CD14-positive monocyte (primary cell): ENCODE results near the gene GRAMD2B. TPM values are rescaled to one million over a fixed set of nuclear protein-coding genes. Genes with fewer than 3 reads are reported as not detected.

Source experiments
- DNase-seq, 3 donors: peaks; one replicate each; pipeline ENCODE4 v3.0.0-alpha.2; 2011 to 2022
- H2AFZ ChIP-seq: 2 replicates; pipeline ENCODE4 v1.6.0; 2012; ENCODE audit warnings: mild to moderate bottlenecking, low read depth, low read length, inconsistent platforms; ENCODE audit not compliant: insufficient read depth, poor library complexity, severe bottlenecking
- H3K27ac ChIP-seq, 2 donors: 1 replicate in 1 of 2; 2 replicates in 1 of 2; pipeline ENCODE4 v1.5.1; 2012 to 2013; ENCODE audit warnings: low read length in 2 of 2, control low read depth in 1 of 2, inconsistent platforms in 1 of 2, low read depth in 1 of 2, mild to moderate bottlenecking in 1 of 2
- H3K27me3 ChIP-seq, 2 donors: one replicate each; pipeline versions ENCODE4 v1.6.0 to v1.6.1; 2011 to 2013; ENCODE audit warnings: low read length in 2 of 2; ENCODE audit not compliant: control insufficient read depth in 2 of 2, insufficient read depth in 2 of 2
- H3K36me3 ChIP-seq, 2 donors: replicated peaks in 1 of 2; 1 replicate in 1 of 2; 2 replicates in 1 of 2; pipeline versions ENCODE4 v1.5.1 to v1.6.1; 2012 to 2013; ENCODE audit warnings: low read length in 2 of 2, control low read depth in 1 of 2, inconsistent platforms in 1 of 2, mild to moderate bottlenecking in 1 of 2; ENCODE audit not compliant: insufficient read depth in 2 of 2, control insufficient read depth in 1 of 2
- H3K4me1 ChIP-seq, 2 donors: 1 replicate in 1 of 2; 2 replicates in 1 of 2; pipeline versions ENCODE4 v1.5.1 to v1.6.1; 2012 to 2013; ENCODE audit warnings: low read length in 2 of 2, control low read depth in 1 of 2, inconsistent platforms in 1 of 2, mild to moderate bottlenecking in 1 of 2, moderate library complexity in 1 of 2; ENCODE audit not compliant: insufficient read depth in 2 of 2, control insufficient read depth in 1 of 2
- H3K4me2 ChIP-seq: replicated peaks from 2 replicates; pipeline ENCODE3; 2012; ENCODE audit warnings: low read length, moderate library complexity, mild to moderate bottlenecking; ENCODE audit not compliant: poor library complexity, severe bottlenecking; ENCODE audit errors: extremely low read depth
- H3K4me3 ChIP-seq, 3 experiments: fragments of 200-600 bp in 1 of 3; sonication (generic) in 1 of 3; replicated peaks in 1 of 3; 1 replicate in 2 of 3; 2 replicates in 1 of 3; pipeline ENCODE4 v1.5.1; 2011 to 2013; ENCODE audit warnings: low read length in 3 of 3, mild to moderate bottlenecking in 3 of 3, control low read depth in 2 of 3, low read depth in 2 of 3, inconsistent platforms in 1 of 3, moderate library complexity in 1 of 3
- H3K79me2 ChIP-seq: 2 replicates; pipeline ENCODE4 v1.6.0; 2012; ENCODE audit warnings: mild to moderate bottlenecking, control low read depth, inconsistent platforms, low read length, moderate library complexity; ENCODE audit not compliant: insufficient read depth
- H3K9ac ChIP-seq: 2 replicates; pipeline ENCODE4 v1.6.0; 2017; ENCODE audit warnings: low read length, mild to moderate bottlenecking; ENCODE audit not compliant: insufficient read depth, poor library complexity, severe bottlenecking
- H3K9me3 ChIP-seq, 2 donors: replicated peaks in 1 of 2; 1 replicate in 1 of 2; 2 replicates in 1 of 2; pipeline versions ENCODE4 v1.5.1 to v1.6.1; 2012 to 2013; ENCODE audit warnings: low read length in 2 of 2, control low read depth in 1 of 2; ENCODE audit not compliant: control insufficient read depth in 1 of 2, insufficient read depth in 1 of 2
- H4K20me1 ChIP-seq: 2 replicates; pipeline ENCODE4 v1.6.0; 2012; ENCODE audit warnings: mild to moderate bottlenecking, low read length, control low read depth, moderate library complexity; ENCODE audit not compliant: insufficient read depth
- H3K27ac Mint-ChIP-seq, 7 donors: one replicate each; pipeline ENCODE4 v1.8.0; 2020; ENCODE audit warnings: mild to moderate bottlenecking in 7 of 7, mixed read lengths in 7 of 7, moderate library complexity in 6 of 7, inconsistent platforms in 2 of 7
- H3K27me3 Mint-ChIP-seq, 3 donors: one replicate each; pipeline ENCODE4 v1.8.0; 2021 to 2022; ENCODE audit warnings: low read depth in 3 of 3, mild to moderate bottlenecking in 3 of 3, mixed read lengths in 3 of 3, moderate library complexity in 3 of 3, inconsistent platforms in 1 of 3
- H3K36me3 Mint-ChIP-seq, 2 donors: one replicate each; pipeline ENCODE4 v1.8.0; 2020; ENCODE audit warnings: mixed read lengths in 2 of 2, inconsistent platforms in 1 of 2, mild to moderate bottlenecking in 1 of 2
- H3K4me1 Mint-ChIP-seq: one replicate; pipeline ENCODE4 v1.8.0; 2020; ENCODE audit warnings: mild to moderate bottlenecking, mixed read lengths
- H3K4me3 Mint-ChIP-seq, 2 donors: one replicate each; pipeline ENCODE4 v1.8.0; 2020; ENCODE audit warnings: mild to moderate bottlenecking in 2 of 2, mixed read lengths in 2 of 2, moderate library complexity in 1 of 2
- H3K9me3 Mint-ChIP-seq, 7 donors: one replicate each; pipeline ENCODE4 v1.8.0; 2020 to 2022; ENCODE audit warnings: mixed read lengths in 7 of 7, mild to moderate bottlenecking in 6 of 7, moderate library complexity in 6 of 7, inconsistent platforms in 2 of 7
- CTCF ChIP-seq: fragments of 200-600 bp; IDR thresholded peaks from one replicate; pipeline ENCODE4 v1.8.0; 2022; ENCODE audit warnings: antibody characterized with exemption, mild to moderate bottlenecking
- WGBS: methylation state at CpG from one replicate; pipeline ENCODE4 v1.1.5; 2013; ENCODE audit warnings: missing lambda C conversion rate; ENCODE audit not compliant: insufficient coverage; 5-methylcytosine and 5-hydroxymethylcytosine counted together
- intact Hi-C, 2 donors: fragments of 100-400 bp; cut with micrococcal nuclease; formaldehyde crosslinking; loops; one replicate each; pipeline versions ENCODE4 v1.15.0 to v1.15.1; 2023
- polyA plus RNA-seq, 3 donors: library from polyadenylated mRNA; depleted of rRNA in 1 of 3; unstranded in 2 of 3; stranded (reverse) in 1 of 3; fragments of 300-500 nt in 2 of 3; fragments of >200 nt in 1 of 3; fragmentation: Illumina TruSeq in 2 of 3; gene quantifications; 1 replicate in 2 of 3; 2 replicates in 1 of 3; pipeline ENCODE4 v1.2.3, GENCODE V29; 2012 to 2021

GRAMD2B gene
- polyA plus RNA-seq, 3 donors: 0.79 to 1.2 (median 1.1) TPM

GRCh38 chr5:126492939-126493338 is 69.7 kb downstream of the GRAMD2B start:
- DNase-seq: no peak
- Histone ChIP-seq H3K79me2 (no peaks in the 10 kb centered on the region), H2AFZ (no peak overlapping the region), H3K4me1 (no peaks in the 10 kb centered on the region), H3K36me3 (no peaks in the 10 kb centered on the region), H3K4me2 (no peak overlapping the region), H3K9me3 (no peaks in the 10 kb centered on the region), H3K9ac (no peak overlapping the region), H4K20me1 (no peaks in the 10 kb centered on the region), H3K27me3 (no peaks in the 10 kb centered on the region), H3K27ac (no peak overlapping the region), H3K4me3 (no peak overlapping the region)
- no peak for TF ChIP-seq CTCF
- Mint-ChIP-seq H3K27me3 (peaks cover 0 to 3% (median 0%) of the 10 kb centered on the region in 3 donors), H3K27ac (no peak overlapping the region), H3K4me3 (no peak overlapping the region), H3K9me3 (no peaks in the 10 kb centered on the region), H3K36me3 (peaks cover 0 to 6% of the 10 kb centered on the region in 2 donors), H3K4me1 (no peaks in the 10 kb centered on the region)
- intact Hi-C loops: no loop called here
- WGBS: 86% methylated on average over 8 of the region's 8 CpGs

GRCh38 chr5:126494393-126494792 is 71.2 kb downstream of the GRAMD2B start:
- DNase-seq: no peak
- Histone ChIP-seq H3K36me3 (no peaks in the 10 kb centered on the region), H3K4me3 (no peak overlapping the region), H3K4me2 (no peak overlapping the region), H3K27me3 (no peaks in the 10 kb centered on the region), H3K9ac (no peak overlapping the region), H3K79me2 (no peaks in the 10 kb centered on the region), H3K4me1 (no peaks in the 10 kb centered on the region), H3K9me3 (no peaks in the 10 kb centered on the region), H3K27ac (no peak overlapping the region), H4K20me1 (no peaks in the 10 kb centered on the region), H2AFZ (no peak overlapping the region)
- Mint-ChIP-seq H3K27me3 (peaks cover 0 to 2% (median 0%) of the 10 kb centered on the region in 3 donors), H3K36me3 (peaks cover 0 to 4% of the 10 kb centered on the region in 2 donors), H3K27ac (no peak overlapping the region), H3K9me3 (peaks cover 0 to 2% (median 0%) of the 10 kb centered on the region in 7 donors), H3K4me3 (no peak overlapping the region), H3K4me1 (no peaks in the 10 kb centered on the region)
- no peak for TF ChIP-seq CTCF
- intact Hi-C loops: no loop called here
- 100% methylated on average over 1 of the region's 3 CpGs for WGBS
